Renal cortex interstitium (tissue), 11 donors: ENCODE measurements around the gene MBP. TPM values are rescaled to one million over a fixed set of nuclear protein-coding genes. Genes with fewer than 3 reads are reported as not detected.

ENCODE experiments used
- DNase-seq, 11 donors: peaks; one replicate each; pipeline ENCODE4 v3.0.0-alpha.2; 2013; ENCODE audit warnings: low read depth in 9 of 11, low spot score in 4 of 11; ENCODE audit errors: extremely low read depth in 1 of 11
- polyA plus RNA-seq, 3 donors: library from polyadenylated mRNA; unstranded; fragments of 120-200 nt; gene quantifications; one replicate each; pipeline ENCODE4 v1.2.1, GENCODE V29; 2013; ENCODE audit not compliant: insufficient read length in 3 of 3

MBP gene
- polyA plus RNA-seq, 3 donors: 16.9 to 18.5 (median 17.0) TPM

DNA sequence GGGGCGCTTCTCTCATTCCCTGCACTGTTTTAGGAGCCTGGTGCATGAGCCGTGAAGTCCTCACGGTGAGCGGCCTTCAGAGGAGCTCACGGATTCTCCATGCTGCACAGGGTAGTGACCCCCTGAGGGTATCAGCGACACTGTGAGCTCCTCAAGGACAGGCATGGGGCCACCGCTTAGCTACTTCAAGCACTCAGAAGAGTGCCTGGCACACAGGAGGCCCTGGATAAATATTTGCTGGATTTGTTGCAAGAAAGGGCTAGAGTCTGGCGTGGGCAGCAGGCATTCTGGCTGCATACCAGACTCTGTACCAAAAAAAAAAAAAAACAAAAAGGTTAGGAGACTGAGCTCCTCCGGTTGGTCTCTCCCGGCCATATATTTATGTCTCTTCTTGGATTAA lies 5.7 kb upstream of the MBP start:
- DNase-seq: no peak

GRCh38 chr18:77137851-77138250 lies 5.3 kb upstream of the MBP start:
- no peak for DNase-seq

DNA sequence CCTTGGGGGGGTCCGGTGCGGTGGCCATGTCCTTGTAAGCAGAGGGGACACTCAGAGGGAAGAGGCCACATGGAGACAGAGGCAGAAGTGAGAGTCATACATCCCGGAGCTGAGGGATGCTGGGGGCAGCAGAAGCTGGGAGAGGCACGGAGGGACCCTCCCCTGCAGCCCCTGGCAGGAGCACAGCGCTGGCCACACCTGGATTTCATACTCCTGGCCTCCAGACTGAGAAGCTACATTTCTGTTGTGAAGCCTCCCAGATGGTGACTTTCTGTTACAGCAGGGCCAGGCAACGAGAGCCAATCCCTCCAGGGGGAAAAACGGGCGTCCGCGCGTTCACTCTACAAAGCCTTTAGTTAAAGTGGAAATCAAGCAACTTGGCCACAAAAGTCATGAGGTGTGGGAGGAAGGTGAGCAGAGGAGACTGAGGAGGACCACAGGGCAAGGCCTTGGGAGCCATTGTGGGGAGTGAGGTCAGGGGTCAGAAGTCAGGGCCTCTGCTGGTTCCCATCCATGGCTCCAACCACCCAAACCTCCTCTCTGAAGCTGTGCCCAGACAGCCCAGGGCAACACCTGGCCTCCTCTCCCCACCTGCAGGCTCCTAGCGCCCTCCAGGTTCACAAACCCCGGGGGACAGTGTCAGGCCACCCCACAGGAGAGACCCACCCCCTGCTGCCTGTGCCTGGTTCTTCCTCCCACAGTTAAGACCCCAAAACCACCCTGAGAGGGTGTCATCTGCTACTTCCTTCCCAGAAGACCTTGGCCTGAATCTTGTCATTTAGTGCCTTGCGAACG lies 4.5 kb upstream of the MBP start:
- DNase-seq: no peak

DNA sequence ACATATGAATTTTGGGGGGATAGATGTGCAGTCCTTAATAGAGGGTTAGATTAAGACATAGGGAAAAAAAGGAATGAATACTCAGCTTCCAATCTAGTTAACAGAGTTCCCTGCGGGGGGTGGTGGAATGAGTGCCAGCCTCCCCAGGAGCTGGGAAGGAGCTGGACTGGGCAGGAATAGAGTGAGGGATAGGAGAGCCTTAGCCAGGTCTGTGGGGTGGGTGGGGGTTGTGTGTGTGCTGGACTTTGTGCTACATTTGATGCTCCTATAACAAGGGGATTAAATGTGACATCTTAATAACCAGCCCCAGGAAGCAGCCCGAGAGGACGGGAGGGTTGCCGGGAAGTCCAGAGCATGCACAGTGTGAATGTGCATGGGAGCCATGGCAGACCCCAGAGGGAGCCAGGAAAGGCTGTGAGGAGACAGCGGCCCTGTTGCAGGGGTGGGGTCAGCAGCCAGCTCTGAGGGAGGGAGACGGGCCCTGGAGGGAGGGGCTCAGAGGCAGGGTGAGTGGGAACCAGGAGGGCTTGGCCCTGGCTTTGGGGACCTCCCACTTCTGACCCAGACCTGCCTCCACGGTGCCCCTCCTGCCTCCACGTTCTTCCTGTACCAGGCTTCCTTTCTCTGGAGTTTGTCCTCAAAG lies 3.6 kb upstream of the MBP start:
- no peak for DNase-seq

GRCh38 chr18:77135339-77136075 lies 2.9 kb upstream of the MBP start:
- no peak for DNase-seq

- no peak for DNase-seq
These were observed 2.0 kb upstream of the MBP start for GRCh38 chr18:77134611-77135010.

DNA sequence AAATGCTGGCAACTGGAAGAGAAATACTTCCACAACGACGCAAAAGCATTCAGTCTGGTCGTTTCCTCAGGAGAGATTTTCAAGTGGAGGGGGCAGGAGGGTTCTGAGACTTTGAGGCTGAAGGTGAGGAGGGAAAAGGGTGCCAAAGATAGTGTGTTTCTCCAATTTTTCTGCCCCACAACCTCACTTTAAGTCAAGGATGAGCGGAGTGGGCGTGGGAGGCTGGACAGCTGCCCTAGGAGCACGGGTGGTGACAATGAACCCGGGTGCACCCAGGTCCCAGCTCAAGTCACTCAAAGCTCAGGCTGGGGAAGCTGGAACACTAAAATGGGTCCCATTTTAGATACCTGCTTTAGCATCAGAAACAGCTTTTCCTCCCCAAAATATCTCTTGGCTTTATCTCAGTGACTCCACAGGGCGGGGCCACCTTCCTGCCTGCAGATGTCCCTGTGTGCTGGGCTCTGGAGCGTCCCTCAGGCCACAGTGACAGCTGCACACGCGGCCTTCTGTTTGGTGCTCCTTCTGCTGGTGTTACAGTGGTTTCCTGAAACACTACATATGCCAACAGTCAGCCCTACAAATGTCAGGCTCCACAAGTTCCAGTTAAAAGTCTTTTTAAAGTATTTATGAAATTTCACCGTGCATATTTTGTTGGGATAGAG lies 1.4 kb upstream of the MBP start:
- DNase-seq: no peak

GRCh38 chr18:77133051-77133834 lies 660 bp upstream of the MBP start:
- no peak for DNase-seq

DNA sequence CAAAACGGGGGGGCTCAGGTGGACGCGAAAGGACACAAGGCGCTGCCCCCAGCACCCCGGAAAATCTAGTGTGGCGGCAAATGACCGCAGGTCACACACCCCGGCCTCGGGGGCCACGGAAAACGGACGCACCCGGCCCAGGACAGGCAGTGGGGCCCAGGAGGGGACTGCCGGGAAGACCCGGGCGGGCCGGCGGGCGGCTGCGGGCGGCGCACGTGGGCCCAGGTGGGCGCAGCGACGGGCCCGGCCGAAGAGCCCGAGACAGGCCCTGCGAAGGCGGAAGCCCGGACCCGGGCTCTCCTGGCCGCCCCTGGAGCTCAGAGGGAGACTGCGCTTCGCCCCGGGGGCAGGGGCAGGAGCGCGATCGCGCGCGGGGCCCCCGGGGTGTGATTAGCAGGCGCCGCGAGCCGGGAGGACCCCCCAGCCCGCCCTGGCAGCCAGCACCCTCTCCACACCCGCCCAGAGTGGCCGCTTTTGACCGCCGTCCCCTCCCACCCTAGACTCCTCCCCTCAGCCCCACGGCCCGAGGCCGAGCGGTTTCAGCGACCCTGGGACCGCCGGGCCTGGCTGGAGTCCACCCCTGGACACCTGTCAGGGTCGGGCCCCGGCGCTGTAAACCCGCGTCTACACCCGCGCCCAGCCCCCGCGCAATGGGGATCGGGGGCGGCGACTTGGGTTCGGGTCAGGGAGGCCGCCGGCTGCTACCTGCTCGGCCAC lies 773 bp downstream of the MBP start:
- no peak for DNase-seq

- DNase-seq: no peak
These were observed 1.4 kb downstream of the MBP start for GRCh38 chr18:77131100-77131651.

DNA sequence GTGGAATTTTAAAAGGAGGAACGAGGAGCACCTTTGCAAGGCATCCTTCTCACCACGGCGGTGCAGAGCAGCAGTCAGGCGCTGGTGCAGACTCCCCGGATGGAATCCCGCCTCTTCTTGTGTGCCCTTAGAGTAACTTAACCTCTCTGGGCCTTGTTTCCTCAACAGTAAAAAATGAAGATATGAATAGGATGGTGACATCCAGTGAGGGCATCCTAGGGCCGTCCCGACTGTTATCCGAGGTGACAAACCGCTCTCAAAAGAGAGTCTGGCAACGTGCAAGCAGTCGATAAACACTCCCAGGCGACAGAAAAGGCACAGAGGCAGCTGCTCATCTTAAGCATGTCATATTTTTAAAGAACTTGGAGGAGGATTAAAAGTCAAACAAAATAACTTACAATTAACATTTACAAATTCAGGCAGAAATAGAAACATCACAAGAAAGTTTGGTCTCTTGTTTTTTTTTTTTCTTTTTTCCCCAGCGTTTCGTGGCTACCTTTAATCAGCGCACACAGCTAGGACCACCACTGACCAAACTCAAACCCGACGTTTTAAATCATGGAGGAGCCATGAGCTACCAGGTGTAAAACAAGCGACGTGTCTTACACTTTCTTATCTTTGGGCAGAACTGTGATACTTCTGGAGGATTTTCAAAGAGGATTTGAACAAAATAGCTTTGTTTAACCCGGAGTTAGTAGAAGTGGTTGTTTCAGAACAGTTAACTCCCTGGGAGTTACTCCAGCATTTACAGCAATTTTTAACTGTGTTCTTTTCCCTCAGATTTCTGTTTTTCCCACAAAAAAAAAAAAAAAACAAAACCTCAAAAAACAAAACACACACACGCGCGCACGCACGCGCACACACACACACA lies 2.1 kb downstream of the MBP start:
- no peak for DNase-seq

DNA sequence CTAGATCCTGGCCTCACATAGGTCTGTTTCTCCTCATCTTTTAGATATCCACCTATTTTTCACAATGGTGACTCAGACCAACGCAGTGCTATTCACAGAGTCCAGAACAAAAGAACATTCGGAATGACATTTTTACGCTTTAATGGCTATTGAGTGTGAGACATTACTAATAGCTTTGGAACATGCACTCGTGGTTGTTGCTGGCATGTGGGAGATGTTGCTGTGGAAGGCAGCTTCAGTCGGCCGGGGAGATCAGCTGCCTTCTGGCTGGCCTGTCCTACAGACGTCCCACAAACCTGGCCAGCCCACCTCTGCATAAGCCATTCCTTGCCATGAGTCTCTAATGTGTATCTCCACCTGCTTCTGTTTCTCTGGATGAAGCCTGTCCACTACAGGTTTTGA lies 3.4 kb downstream of the MBP start:
- DNase-seq: no peak

GRCh38 chr18:77127769-77128671 lies 4.6 kb downstream of the MBP start:
- no peak for DNase-seq

- no peak for DNase-seq
These were observed 8.1 kb downstream of the MBP start for GRCh38 chr18:77124452-77124922.

DNA sequence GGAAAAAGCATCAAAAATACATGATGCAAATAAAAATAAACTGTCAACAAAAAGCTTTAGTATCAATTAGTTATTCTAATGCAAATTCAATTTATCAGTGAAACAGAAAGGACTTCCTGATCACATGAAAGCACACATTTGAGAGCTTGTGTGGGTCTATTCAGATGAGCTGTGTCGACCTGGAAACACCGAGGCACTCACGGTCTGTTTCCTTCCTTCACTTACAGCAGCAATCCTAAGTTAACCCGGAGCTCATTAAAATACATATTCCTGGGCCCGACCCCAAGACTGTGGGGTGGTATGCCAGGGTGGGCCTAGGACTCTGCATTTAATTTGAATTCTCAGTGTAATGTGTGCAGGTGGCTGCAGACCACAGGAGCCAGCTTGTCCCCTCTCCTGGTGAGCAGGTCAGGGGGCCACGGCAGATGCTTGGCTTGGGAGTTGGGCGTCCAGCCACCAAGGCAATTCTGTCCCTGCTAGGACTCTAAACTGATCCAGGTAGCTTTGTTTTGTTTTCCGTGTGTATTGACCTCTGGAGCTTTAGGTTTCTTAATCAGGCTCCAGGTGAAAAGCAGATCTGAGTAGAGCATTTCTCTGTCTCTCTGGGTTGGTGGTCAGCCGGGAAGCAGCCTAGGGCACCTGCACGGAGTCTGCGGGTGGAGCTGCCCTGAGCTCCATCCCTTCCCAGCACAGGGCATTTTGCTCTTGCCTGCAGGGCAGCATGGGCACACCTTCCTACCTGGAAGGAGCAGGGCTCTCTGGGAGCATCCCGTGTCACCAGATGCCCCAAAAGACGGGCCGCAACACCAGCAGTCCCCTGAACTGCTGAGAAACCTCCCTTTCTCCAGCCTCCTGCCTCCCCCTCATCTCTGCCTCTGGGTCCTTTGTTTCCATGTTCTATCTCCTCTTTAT lies 9.0 kb downstream of the MBP start:
- DNase-seq: no peak
